GM12874 (cell line): ENCODE results near the gene EFCAB6.
A peak's percentile ranks its signal among the peaks of the same experiment; 100 is the strongest.

Source experiments
- CTCF ChIP-seq: IDR thresholded peaks from 2 replicates; pipeline ENCODE4 v1.5.1; 2011; ENCODE audit warnings: low read depth, mild to moderate bottlenecking, control low read depth, low read length, moderate library complexity; ENCODE audit not compliant: insufficient read depth

The EFCAB6 gene

DNA sequence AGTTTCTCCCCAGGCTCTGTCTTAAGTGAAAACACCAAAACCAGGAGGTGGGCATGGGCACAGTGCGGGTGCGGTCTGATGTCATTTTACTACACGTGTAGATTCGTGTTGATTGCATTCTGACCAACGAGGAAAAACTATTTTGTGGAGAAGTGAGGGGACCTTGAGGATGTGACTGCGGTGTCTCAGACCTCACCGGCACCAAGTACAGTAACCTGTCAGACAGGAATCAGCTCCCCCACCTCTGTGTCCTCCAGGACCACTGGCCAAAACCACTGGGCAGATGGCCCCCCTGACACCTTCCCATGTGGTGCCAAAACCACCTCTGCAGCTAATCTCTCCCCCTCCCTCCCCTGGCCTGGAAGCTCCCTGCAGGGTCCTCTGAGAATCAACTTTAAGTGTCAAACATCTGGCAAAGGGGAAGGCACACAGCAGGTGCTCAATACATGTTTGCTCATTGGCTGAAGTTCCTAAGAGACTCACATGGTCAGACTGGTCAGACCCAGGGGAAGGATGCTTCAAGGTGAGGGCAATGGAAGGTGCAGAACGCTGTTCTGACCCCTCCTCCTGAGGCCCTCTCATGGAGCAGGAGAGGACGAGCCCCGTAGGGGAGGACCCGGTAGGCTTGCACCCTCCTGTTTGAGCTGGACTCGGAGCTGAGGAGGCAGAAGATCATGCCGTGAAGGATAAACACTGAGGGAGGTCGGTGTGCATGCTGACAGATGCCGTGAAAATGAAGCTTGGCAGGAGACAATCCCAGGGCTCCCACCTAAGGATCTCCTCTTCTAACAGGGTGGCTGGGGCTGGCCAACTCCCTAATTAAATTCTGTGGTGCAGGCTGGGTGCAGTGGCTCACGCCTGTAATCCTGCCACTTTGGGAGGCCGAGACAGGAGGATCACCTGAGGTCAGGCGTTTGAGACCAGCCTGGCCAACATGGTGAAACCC lies 270.4 kb downstream of the EFCAB6 start:
- no peak for TF ChIP-seq CTCF

GRCh38 chr22:43541022-43541421 lies 271.1 kb downstream of the EFCAB6 start:
- no peak for TF ChIP-seq CTCF

DNA sequence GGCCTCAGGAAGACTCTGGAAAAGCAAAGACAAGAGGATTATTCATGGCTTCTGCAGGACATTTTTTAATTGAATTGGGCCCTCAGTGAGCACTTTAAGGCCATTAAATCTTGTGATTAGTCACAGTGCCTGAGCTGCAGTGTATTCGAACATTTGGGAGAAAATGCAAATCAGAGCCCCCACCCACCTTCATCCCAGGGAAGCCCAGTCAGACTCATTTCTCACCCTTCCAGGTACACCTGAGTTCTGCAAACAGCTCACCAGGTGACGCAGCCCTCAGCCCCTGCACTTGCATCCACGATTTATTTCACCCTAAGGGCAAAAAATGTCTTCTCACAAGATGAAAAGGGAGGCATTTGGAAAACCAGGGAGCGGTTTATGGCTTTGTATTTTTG lies 271.6 kb downstream of the EFCAB6 start:
- no peak for TF ChIP-seq CTCF

DNA sequence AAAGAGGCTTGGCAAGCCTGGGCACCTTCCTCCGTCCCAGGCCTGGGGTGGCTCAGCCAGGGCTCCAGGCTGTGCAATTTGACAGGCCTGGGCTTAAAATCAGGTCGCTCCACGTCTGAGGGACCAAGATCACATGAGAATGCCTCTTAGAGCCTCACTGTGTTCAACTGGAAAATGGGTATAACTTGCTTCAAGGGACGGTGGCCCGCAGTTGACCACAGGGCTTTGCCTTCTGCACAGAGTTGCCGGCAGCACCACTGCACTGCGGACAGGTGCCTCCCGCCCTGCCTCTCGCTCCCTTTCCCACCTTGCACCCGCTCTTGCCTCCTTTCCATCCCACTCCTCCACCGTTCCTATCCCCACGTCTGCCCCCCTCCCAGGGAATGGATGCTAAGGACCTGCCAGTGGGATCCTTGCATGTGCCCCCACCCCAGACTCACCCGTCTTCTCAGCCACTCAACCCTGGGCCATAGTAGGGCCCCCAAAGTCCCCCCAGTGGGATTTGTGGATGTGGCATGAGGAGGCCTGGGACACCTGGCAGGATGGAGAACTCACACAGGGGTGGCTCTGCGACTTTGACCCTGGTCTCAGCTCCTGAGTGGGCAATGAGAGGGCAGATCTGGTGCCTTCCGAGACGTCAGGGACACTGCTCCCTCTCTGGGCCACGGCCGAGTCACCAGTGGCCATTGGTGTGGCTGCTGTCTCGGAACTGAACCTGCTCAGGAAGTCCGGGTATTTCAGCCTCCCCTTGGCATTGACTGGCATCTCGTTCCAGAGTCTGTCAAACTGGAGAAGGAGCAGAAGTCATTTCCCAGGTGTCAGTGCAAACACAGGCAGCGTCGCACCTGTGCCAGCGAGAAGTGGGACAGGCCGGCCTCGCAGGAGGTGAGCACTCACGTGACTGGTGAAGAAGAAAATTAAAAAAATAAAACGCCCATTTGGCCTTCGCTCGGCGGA lies 272.3 kb downstream of the EFCAB6 start:
- TF ChIP-seq CTCF, result no peak

- TF ChIP-seq CTCF, result 0 out of 2 replicates have a peak, but pooled peaks have one; percentile 34
Observed at GRCh38 chr22:43537019-43537585, 275.0 kb downstream of the EFCAB6 start.

GRCh38 chr22:43535741-43536140 lies 276.4 kb downstream of the EFCAB6 start:
- no peak for TF ChIP-seq CTCF

GRCh38 chr22:43535336-43535735 lies 276.8 kb downstream of the EFCAB6 start:
- TF ChIP-seq CTCF, result no peak
